ENCODE results near the gene ISCU. TPM values are rescaled to one million over a fixed set of nuclear protein-coding genes. Genes with fewer than 3 reads are reported as not detected.
"Not testable (repeated sequence)": the region's sequence is repeated elsewhere in the genome, so short reads cannot be mapped to it uniquely, and the experiment has no call there.

The ISCU gene
- total RNA-seq, 2 experiments from 2014 or later = 88.6 to 94.3 TPM

- H3K9me3 Mint-ChIP-seq = peaks cover 14% of the 10 kb centered on the region
- not testable (repeated sequence) for H3K27me3 Mint-ChIP-seq
- H3K4me1 Mint-ChIP-seq (ENCODE audit: low read depth) = peaks cover 58% of the 10 kb centered on the region
These were observed 56.5 kb downstream of the ISCU start for GRCh38 chr12:108618953-108619274.

More at GRCh38 chr12:108618953-108619274, 56.5 kb downstream of the ISCU start:
- H3K27ac Mint-ChIP-seq = peak overlapping the region; percentile 25
- DNase-seq, H3K4me3 Mint-ChIP-seq: not testable (repeated sequence)
- POLR2A ChIA-PET = interaction anchor here (2.9 to 4.2 kb wide), 3 partner anchors 10 to 57 kb away, joined by 20 to 48 read pairs (median 24); partner anchors contain the start of genes ISCU and SART3
- intact Hi-C loops (cut with micrococcal nuclease) = loop anchor here (1.0 to 2.0 kb wide), 2 partner anchors 56 to 104 kb away; partner anchors contain the start of gene FICD
- CTCF ChIA-PET = interaction anchor here (0.6 to 13.9 kb wide), 19 partner anchors 14 to 988 kb away, joined by 3 to 472 read pairs (median 8); partner anchors contain the start of genes ISCU, SART3, SELPLG and SSH1
- H3K36me3 Mint-ChIP-seq = peaks cover 40% of the 10 kb centered on the region

Other genes with a start within 250 kb of the ISCU start
- gene CMKLR1, start 223.3 kb upstream of the ISCU start, total RNA-seq = not detected
- 1 to 10 TPM; 5.7 to 6.0 TPM for gene FICD, start 47.3 kb upstream of the ISCU start, total RNA-seq
- gene SART3, start 1.4 kb upstream of the ISCU start, total RNA-seq = 10 to 100 TPM; 84.3 to 91.5 TPM
- gene TMEM119, start 35.5 kb downstream of the ISCU start, total RNA-seq = under 1 TPM; 0.10 to 0.24 TPM
- gene SELPLG, start 71.3 kb downstream of the ISCU start, total RNA-seq = 10 to 100 TPM; 56.8 to 60.1 TPM
- gene CORO1C, start 168.9 kb downstream of the ISCU start, total RNA-seq = 10 to 100 TPM; 62.1 to 70.9 TPM